ENCODE results near the gene PI16. TPM values are rescaled to one million over a fixed set of nuclear protein-coding genes. Genes with fewer than 3 reads are reported as not detected.

Gene PI16
- total RNA-seq, 1 donor, result 1.8 TPM

- H3K27ac ChIP-seq (ENCODE audit: low read depth, low read length), result no peak overlapping the region
- peaks cover 20% of the 10 kb centered on the region for H4K20me1 ChIP-seq (ENCODE audit: insufficient read depth, low read length)
- H3K27me3 ChIP-seq (ENCODE audit: insufficient read depth, low read length), result no peaks in the 10 kb centered on the region
- no peak for DNase-seq (ENCODE audit: insufficient read length, low spot score, missing footprints)
- no peak overlapping the region for H2AFZ ChIP-seq (ENCODE audit: low read length)
- no peak overlapping the region for H3K4me3 ChIP-seq (ENCODE audit: insufficient read depth, low read length)
- peaks cover 68% of the 10 kb centered on the region for H3K36me3 ChIP-seq (ENCODE audit: insufficient read depth, low read length)
- TF ChIP-seq CTCF (IDR thresholded peaks at IDR 0.05; ENCODE audit: extremely low read depth, low read depth, low read length), result no peak
- no peaks in the 10 kb centered on the region for H3K4me1 ChIP-seq (ENCODE audit: insufficient read depth, low read length)
- H3K9me3 ChIP-seq (ENCODE audit: low read depth, low read length), result no peaks in the 10 kb centered on the region
- peaks cover 4% of the 10 kb centered on the region for H3K79me2 ChIP-seq (ENCODE audit: insufficient read depth, low read length)
- H3K4me2 ChIP-seq (ENCODE audit: insufficient read depth, low read length), result no peak overlapping the region
These were observed 13.9 kb downstream of the PI16 start for GRCh38 chr6:36968266-36968977.

GRCh38 chr6:36969240-36969691, 14.7 kb downstream of the PI16 start:
- Histone ChIP-seq H3K79me2 (ENCODE audit: insufficient read depth, low read length) (peaks cover 4% of the 10 kb centered on the region), H3K4me3 (ENCODE audit: insufficient read depth, low read length) (no peak overlapping the region), H3K36me3 (ENCODE audit: insufficient read depth, low read length) (peaks cover 77% of the 10 kb centered on the region), H2AFZ (ENCODE audit: low read length) (no peak overlapping the region), H3K27ac (ENCODE audit: low read depth, low read length) (no peak overlapping the region), H4K20me1 (ENCODE audit: insufficient read depth, low read length) (peaks cover 20% of the 10 kb centered on the region), H3K4me1 (ENCODE audit: insufficient read depth, low read length) (no peaks in the 10 kb centered on the region), H3K27me3 (ENCODE audit: insufficient read depth, low read length) (no peaks in the 10 kb centered on the region), H3K9me3 (ENCODE audit: low read depth, low read length) (no peaks in the 10 kb centered on the region), H3K4me2 (ENCODE audit: insufficient read depth, low read length) (no peak overlapping the region)
- no peak for DNase-seq (ENCODE audit: insufficient read length, low spot score, missing footprints)
- no peak for TF ChIP-seq CTCF (IDR thresholded peaks at IDR 0.05; ENCODE audit: extremely low read depth, low read depth, low read length)

- Histone ChIP-seq H3K36me3 (ENCODE audit: insufficient read depth, low read length) (peaks cover 87% of the 10 kb centered on the region), H3K27me3 (ENCODE audit: insufficient read depth, low read length) (no peaks in the 10 kb centered on the region), H3K27ac (ENCODE audit: low read depth, low read length) (no peak overlapping the region), H2AFZ (ENCODE audit: low read length) (no peak overlapping the region), H3K4me3 (ENCODE audit: insufficient read depth, low read length) (no peak overlapping the region), H3K4me2 (ENCODE audit: insufficient read depth, low read length) (no peak overlapping the region), H3K4me1 (ENCODE audit: insufficient read depth, low read length) (no peaks in the 10 kb centered on the region), H3K79me2 (ENCODE audit: insufficient read depth, low read length) (peaks cover 7% of the 10 kb centered on the region), H3K9me3 (ENCODE audit: low read depth, low read length) (no peaks in the 10 kb centered on the region), H4K20me1 (ENCODE audit: insufficient read depth, low read length) (peaks cover 20% of the 10 kb centered on the region)
- no peak for TF ChIP-seq CTCF (IDR thresholded peaks at IDR 0.05; ENCODE audit: extremely low read depth, low read depth, low read length)
- no peak for DNase-seq (ENCODE audit: insufficient read length, low spot score, missing footprints)
These were observed 15.7 kb downstream of the PI16 start for GRCh38 chr6:36969988-36970891.

Measured in osteoblast (primary cell).